A549 (cell line): ENCODE results near the gene SIGMAR1. TPM values are rescaled to one million over a fixed set of nuclear protein-coding genes. Genes with fewer than 3 reads are reported as not detected.

Experiments
- ATAC-seq, 2 experiments: fragments of 200-7000 bp in 1 of 2; fragments of >200 bp in 1 of 2; cut with Nextera tagmentation in 1 of 2; cut with Tn5 transposase in 1 of 2; 3 replicates each; pipeline versions ENCODE4 v1.8.0 to v1.9.1; 2018 to 2020; ENCODE audit warnings: mild to moderate bottlenecking in 1 of 2, moderate library complexity in 1 of 2
- CTCF ChIA-PET: fragments of 300-600 bp; sonication (Branson Sonifier 250); formaldehyde crosslinking; extraction: SDS; loops from one replicate; lab custom pipeline; 2021; ENCODE audit warnings: antibody characterized with exemption, inconsistent platforms; lab: Yijun Ruan, JAX
- POLR2A ChIA-PET: fragments of 350-600 bp; formaldehyde crosslinking; extraction: SDS; loops from one replicate; lab custom pipeline; 2021; ENCODE audit warnings: antibody characterized with exemption, inconsistent platforms; lab: Yijun Ruan, JAX
- DNase-seq, 2 experiments: peaks; one replicate each; pipeline versions ENCODE4 v3.0.0 to v3.0.0-alpha.2; 2011 to 2016; ENCODE audit warnings: low read depth in 1 of 2, low spot score in 1 of 2
- FAIRE-seq: peaks from 2 replicates; lab custom pipeline; 2011; peaks lifted over from hg19 to GRCh38; lab: Jason Lieb, UNC
- H3K27ac ChIP-seq, 2 experiments: fragments of >200 bp; sonication (Bioruptor Twin); formaldehyde crosslinking; 3 replicates each; pipeline ENCODE4 v1.5.1; 2016 to 2017
- H3K4me1 ChIP-seq: fragments of >200 bp; sonication (Bioruptor Twin); formaldehyde crosslinking; 3 replicates; pipeline ENCODE4 v1.6.1; 2016
- H3K4me2 ChIP-seq: fragments of >200 bp; sonication (Bioruptor Twin); formaldehyde crosslinking; 3 replicates; pipeline ENCODE4 v1.6.1; 2016
- H3K4me3 ChIP-seq: fragments of >200 bp; sonication (Bioruptor Twin); formaldehyde crosslinking; 3 replicates; pipeline ENCODE4 v1.5.1; 2016
- H3K9me3 ChIP-seq: fragments of >200 bp; sonication (Bioruptor Twin); formaldehyde crosslinking; 3 replicates; pipeline ENCODE4 v1.6.1; 2016
- CBX8 ChIP-seq: fragments of 200-600 bp; sonication (generic); IDR thresholded peaks from 2 replicates; pipeline ENCODE4 v1.6.1; 2016
- EHMT2 ChIP-seq: fragments of 200-600 bp; sonication (generic); IDR thresholded peaks from 2 replicates; pipeline ENCODE4 v1.6.1; 2016; ENCODE audit warnings: antibody characterized with exemption, low read depth, mild to moderate bottlenecking, moderate library complexity
- EP300 ChIP-seq, 2 experiments: fragments of >200 bp; sonication (Bioruptor Twin); formaldehyde crosslinking; IDR thresholded peaks; 2 replicates in 1 of 2; 3 replicates in 1 of 2; pipeline ENCODE4 v1.6.1; 2016 to 2017
- FOSB ChIP-seq: fragments of 250-450 bp; sonication (Bioruptor Pico); IDR thresholded peaks from 2 replicates; pipeline ENCODE4 v1.5.0; 2020; ENCODE audit warnings: mild to moderate bottlenecking, moderate library complexity
- HEYL ChIP-seq: fragments of 250-450 bp; sonication (Bioruptor Pico); IDR thresholded peaks from 2 replicates; pipeline ENCODE4 v1.8.0; 2021; ENCODE audit warnings: mild to moderate bottlenecking, moderate library complexity
- HOXB13 ChIP-seq: fragments of 250-450 bp; sonication (Bioruptor Pico); IDR thresholded peaks from 2 replicates; pipeline ENCODE4 v1.5.0; 2020; ENCODE audit warnings: low read depth, mild to moderate bottlenecking, moderate library complexity
- JUN ChIP-seq, 2 experiments: fragments of >200 bp; sonication (Bioruptor Twin); formaldehyde crosslinking; IDR thresholded peaks; 2 replicates in 1 of 2; 3 replicates in 1 of 2; pipeline ENCODE4 v1.6.1; 2016 to 2017
- KDM5A ChIP-seq: fragments of 200-600 bp; sonication (generic); IDR thresholded peaks from 2 replicates; pipeline ENCODE4 v1.6.1; 2016; ENCODE audit warnings: antibody characterized with exemption, mild to moderate bottlenecking
- MAZ ChIP-seq: fragments of 150-350 bp; IDR thresholded peaks from 2 replicates; pipeline ENCODE4 v1.6.1; 2014; ENCODE audit warnings: antibody characterized with exemption, low read depth, low read length, borderline replicate concordance
- PHF8 ChIP-seq: fragments of 200-600 bp; sonication (generic); IDR thresholded peaks from 2 replicates; pipeline ENCODE4 v1.6.1; 2016; ENCODE audit warnings: low read depth, mild to moderate bottlenecking, antibody characterized with exemption, moderate library complexity, borderline replicate concordance
- POLR2A ChIP-seq: IDR thresholded peaks from 2 replicates; pipeline ENCODE4 v1.6.1; 2012; ENCODE audit warnings: mild to moderate bottlenecking, low read length
- RCOR1 ChIP-seq: fragments of 150-350 bp; IDR thresholded peaks from 2 replicates; pipeline ENCODE4 v1.6.1; 2014; ENCODE audit warnings: antibody characterized with exemption, low read length, low read depth
- ZC3H11A ChIP-seq: fragments of 450-650 bp; IDR thresholded peaks from 2 replicates; pipeline ENCODE4 v1.6.1; 2014; ENCODE audit warnings: antibody characterized with exemption, mild to moderate bottlenecking
- ZNF302 ChIP-seq: fragments of 250-450 bp; sonication (Bioruptor Pico); IDR thresholded peaks from 2 replicates; pipeline ENCODE4 v1.9.0; 2021; ENCODE audit warnings: inconsistent platforms, mild to moderate bottlenecking, moderate library complexity
- ZSCAN20 ChIP-seq: fragments of 250-450 bp; sonication (Bioruptor Pico); IDR thresholded peaks from 2 replicates; pipeline ENCODE4 v1.8.0; 2022; ENCODE audit warnings: mild to moderate bottlenecking, moderate library complexity
- WGBS: methylation state at CpG from one replicate; pipeline ENCODE4 v1.1.6; 2017; ENCODE audit errors: missing lambda C conversion rate; 5-methylcytosine and 5-hydroxymethylcytosine counted together
- polyA plus RNA-seq, 4 experiments: library from polyadenylated mRNA; depleted of rRNA in 3 of 4; stranded (reverse); fragments of >200 nt; fragmentation: RNase III in 1 of 4; extraction: RNeasy Plus Mini Kit Qiagen cat#74134 plus additional on column Dnase treatment in 1 of 4; gene quantifications; 2 replicates in 3 of 4; 3 replicates in 1 of 4; pipeline ENCODE4 v1.2.3, GENCODE V29; 2011 to 2017
- TF ChIP-seq, protein P1 (sequence below): fragments of 250-450 bp; sonication (Bioruptor Pico); IDR thresholded peaks from 2 replicates; pipeline ENCODE4 v1.5.0; 2021; ENCODE audit warnings: mild to moderate bottlenecking, moderate library complexity, borderline replicate concordance

Gene SIGMAR1
- polyA plus RNA-seq, 2 of the 4 experiments (the other 2 are of a cell fraction), result 64.6 to 150 TPM

DNA sequence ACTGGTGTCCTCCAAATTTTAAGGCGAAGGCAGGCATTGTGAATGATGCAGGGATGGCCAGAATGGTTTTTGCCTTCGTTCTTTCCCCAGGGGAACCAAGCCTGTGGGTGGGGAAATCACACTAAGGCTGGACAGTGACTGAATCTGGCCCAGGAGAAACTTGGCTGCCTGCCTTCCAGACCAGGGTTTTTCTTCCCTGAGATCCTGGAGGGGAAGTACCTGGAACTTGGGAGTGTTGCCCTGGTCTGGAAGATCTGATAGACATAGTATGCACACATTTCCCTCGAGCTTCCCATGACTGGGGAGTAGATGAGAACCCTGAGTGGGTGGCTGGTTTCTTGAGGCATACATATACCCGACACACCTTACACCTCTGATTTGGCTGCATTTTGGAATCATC lies 13.7 kb upstream of the SIGMAR1 start:
- Histone ChIP-seq H3K4me3 (peak overlapping the region; percentile 37), H3K4me2 (peak overlapping the region; percentile 76), H3K27ac (peak overlapping the region; percentile 77 to 89), H3K4me1 (peaks cover 28% of the 10 kb centered on the region), H3K9me3 (no peaks in the 10 kb centered on the region)
- 56% methylated on average over 4 of the region's 4 CpGs for WGBS
- DNase-seq (no peak), FAIRE-seq (no peak), ATAC-seq (no peak)
- ChIA-PET POLR2A (interaction anchor here (1.0 to 2.1 kb wide), 3 partner anchors 11 to 14 kb away, joined by 3 to 8 read pairs (median 6); partner anchors contain the start of genes CCL27 and SIGMAR1), CTCF (interaction anchor here (0.9 to 22.6 kb wide), 5 partner anchors 10 to 51 kb away, joined by 3 to 288 read pairs (median 14); partner anchors contain the start of genes CCL27 and SIGMAR1)
- TF ChIP-seq RCOR1 (no peak), HOXB13 (no peak)

DNA sequence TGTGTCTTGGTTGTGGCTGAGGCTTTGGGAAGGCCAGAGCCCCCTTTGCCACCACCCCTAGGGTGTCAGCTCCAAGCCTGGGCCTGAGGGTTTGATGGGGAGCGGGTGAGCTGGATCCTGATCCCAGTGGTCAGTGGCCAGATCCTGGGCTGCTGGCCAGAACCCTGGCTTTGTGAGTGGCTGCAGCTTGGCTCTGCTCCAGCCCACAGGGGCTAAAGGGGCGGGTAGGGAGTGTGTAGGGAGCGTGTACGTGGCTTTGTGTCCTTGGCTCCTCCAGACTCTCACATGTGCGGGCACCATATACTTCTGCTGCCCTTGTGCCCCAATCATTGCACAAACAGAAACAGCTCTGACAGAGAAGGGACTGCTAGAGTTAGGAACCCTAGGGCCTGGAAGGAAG lies 13.2 kb upstream of the SIGMAR1 start:
- Histone ChIP-seq H3K9me3 (no peaks in the 10 kb centered on the region), H3K4me3 (no peak overlapping the region), H3K4me1 (peaks cover 33% of the 10 kb centered on the region), H3K4me2 (peak overlapping the region; percentile 76; the same call in 2 of the 3 replicates)
- FAIRE-seq (no peak), ATAC-seq (no peak)
- 94% methylated on average over 4 of the region's 5 CpGs for WGBS
- TF ChIP-seq POLR2A (no peak), ZNF302 (CRISPR knock-in tag) (no peak), CBX8 (no peak)
- TF ChIP-seq, all 56 proteins: peak for 0
- ChIA-PET CTCF (interaction anchor here (0.7 to 22.6 kb wide), 6 partner anchors 10 to 59 kb away, joined by 3 to 288 read pairs (median 9); partner anchors contain the start of genes CCL27 and SIGMAR1), POLR2A (interaction anchor here (1.8 to 2.1 kb wide), 2 partner anchors 13 to 14 kb away, joined by 6 to 8 read pairs; partner anchors contain the start of gene SIGMAR1)
- H3K27ac ChIP-seq, result no peak overlapping the region; a peak in 1 of 6 replicates
- no peak for DNase-seq

DNA sequence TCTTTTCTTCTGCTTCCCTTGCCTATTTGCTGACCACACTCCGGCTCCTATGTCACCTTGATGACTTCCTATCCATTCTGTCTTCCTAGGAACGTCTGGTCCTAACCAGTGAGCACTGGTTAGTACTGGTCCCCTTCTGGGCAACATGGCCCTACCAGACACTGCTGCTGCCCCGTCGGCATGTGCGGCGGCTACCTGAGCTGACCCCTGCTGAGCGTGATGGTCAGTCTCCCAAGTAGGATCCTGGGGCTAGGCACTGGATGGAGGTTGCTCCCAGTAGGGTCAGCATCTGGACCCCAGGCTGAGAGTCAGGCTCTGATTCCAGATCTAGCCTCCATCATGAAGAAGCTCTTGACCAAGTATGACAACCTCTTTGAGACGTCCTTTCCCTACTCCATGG lies 11.1 kb upstream of the SIGMAR1 start:
- Histone ChIP-seq H3K4me2 (no peak overlapping the region), H3K4me3 (no peak overlapping the region), H3K27ac (no peak overlapping the region), H3K9me3 (no peaks in the 10 kb centered on the region), H3K4me1 (peaks cover 40% of the 10 kb centered on the region)
- FAIRE-seq, result no peak
- ChIA-PET CTCF (interaction anchor here (2.6 to 22.6 kb wide), 3 partner anchors 12 to 54 kb away, joined by 14 to 288 read pairs (median 107); partner anchors contain the start of genes CCL27 and SIGMAR1), POLR2A (interaction anchor here (0.6 kb wide), 1 partner anchor 528 kb away, joined by 4 read pairs; no protein-coding TSS in a partner anchor)
- no peak for TF ChIP-seq POLR2A
- no peak for TF ChIP-seq EP300 (IDR thresholded peaks at IDR 0.05)
- TF ChIP-seq PHF8, result no peak
- no peak for TF ChIP-seq JUN (IDR thresholded peaks at IDR 0.05)
- TF ChIP-seq ZNF302 (CRISPR knock-in tag), result no peak
- TF ChIP-seq KDM5A, result no peak
- TF ChIP-seq FOSB (CRISPR knock-in tag), result no peak
- 90% methylated on average over 8 of the region's 8 CpGs for WGBS
- no peak for DNase-seq
- ATAC-seq, result no peak

DNA sequence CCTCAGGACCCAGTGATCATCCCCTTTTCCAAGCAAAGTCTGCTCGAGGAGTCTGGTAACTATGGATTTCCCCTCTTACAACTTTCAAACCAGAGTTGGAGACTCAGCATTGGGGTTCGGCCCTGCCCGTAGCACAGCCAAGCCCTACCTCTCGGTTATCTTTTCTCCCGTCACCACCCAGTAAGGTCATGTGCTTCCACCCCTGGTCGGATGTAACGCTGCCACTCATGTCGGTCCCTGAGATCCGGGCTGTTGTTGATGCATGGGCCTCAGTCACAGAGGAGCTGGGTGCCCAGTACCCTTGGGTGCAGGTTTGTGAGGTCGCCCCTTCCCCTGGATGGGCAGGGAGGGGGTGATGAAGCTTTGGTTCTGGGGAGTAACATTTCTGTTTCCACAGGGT lies 10.1 kb upstream of the SIGMAR1 start:
- Histone ChIP-seq H3K4me2 (peak overlapping the region; percentile 94), H3K27ac (peak overlapping the region in 1 of 2 experiments; percentile 94; a peak in 2 of 6 replicates), H3K4me3 (peak overlapping the region; percentile 60), H3K4me1 (peaks cover 36% of the 10 kb centered on the region), H3K9me3 (no peaks in the 10 kb centered on the region)
- ChIA-PET POLR2A (interaction anchor here (2.0 kb wide), 1 partner anchor 10 kb away, joined by 17 read pairs; the partner anchor contains the start of gene SIGMAR1), CTCF (interaction anchor here (0.6 to 22.6 kb wide), 7 partner anchors 11 to 946 kb away, joined by 3 to 288 read pairs (median 7); partner anchors contain the start of genes CCL27, RPP25L and SIGMAR1)
- 92% methylated on average over 10 of the region's 10 CpGs for WGBS
- ATAC-seq (no peak), DNase-seq (no peak), FAIRE-seq (no peak)
- TF ChIP-seq ZSCAN20 (CRISPR knock-in tag), result no peak
- TF ChIP-seq RCOR1, result no peak
- no peak for TF ChIP-seq EHMT2
- TF ChIP-seq EP300 (IDR thresholded peaks at IDR 0.05), result no peak
- TF ChIP-seq MAZ, result no peak
- TF ChIP-seq FOSB (CRISPR knock-in tag), result no peak
- no peak for TF ChIP-seq KDM5A
- TF ChIP-seq ZC3H11A, result no peak
- no peak for TF ChIP-seq POLR2A
- TF ChIP-seq, protein P1, sequence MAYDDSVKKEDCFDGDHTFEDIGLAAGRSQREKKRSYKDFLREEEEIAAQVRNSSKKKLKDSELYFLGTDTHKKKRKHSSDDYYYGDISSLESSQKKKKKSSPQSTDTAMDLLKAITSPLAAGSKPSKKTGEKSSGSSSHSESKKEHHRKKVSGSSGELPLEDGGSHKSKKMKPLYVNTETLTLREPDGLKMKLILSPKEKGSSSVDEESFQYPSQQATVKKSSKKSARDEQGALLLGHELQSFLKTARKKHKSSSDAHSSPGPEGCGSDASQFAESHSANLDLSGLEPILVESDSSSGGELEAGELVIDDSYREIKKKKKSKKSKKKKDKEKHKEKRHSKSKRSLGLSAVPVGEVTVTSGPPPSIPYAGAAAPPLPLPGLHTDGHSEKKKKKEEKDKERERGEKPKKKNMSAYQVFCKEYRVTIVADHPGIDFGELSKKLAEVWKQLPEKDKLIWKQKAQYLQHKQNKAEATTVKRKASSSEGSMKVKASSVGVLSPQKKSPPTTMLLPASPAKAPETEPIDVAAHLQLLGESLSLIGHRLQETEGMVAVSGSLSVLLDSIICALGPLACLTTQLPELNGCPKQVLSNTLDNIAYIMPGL, result no peak
- TF ChIP-seq HEYL, result no peak
